ENCODE data around the gene PRR15L.
"Not testable (repeated sequence)": the region's sequence is repeated elsewhere in the genome, so short reads cannot be mapped to it uniquely, and the experiment has no call there.

Gene PRR15L

GRCh38 chr17:47988445-47988844, 30.8 kb upstream of the PRR15L start:
- not testable (repeated sequence) for DNase-seq (ENCODE audit: low spot score)

GRCh38 chr17:47987240-47987835, 29.7 kb upstream of the PRR15L start:
- peak; percentile 26 for DNase-seq (ENCODE audit: low spot score)

GRCh38 chr17:47986520-47986919, 28.8 kb upstream of the PRR15L start:
- DNase-seq (ENCODE audit: low spot score), result no peak

- no peak for DNase-seq (ENCODE audit: low spot score)
These were observed 26.0 kb upstream of the PRR15L start for GRCh38 chr17:47983492-47984223.

- DNase-seq (ENCODE audit: low spot score), result no peak
These were observed 25.1 kb upstream of the PRR15L start for GRCh38 chr17:47982645-47983390.

- no peak for DNase-seq (ENCODE audit: low spot score)
These were observed 24.5 kb upstream of the PRR15L start for GRCh38 chr17:47982091-47982617.

GRCh38 chr17:47981462-47981861, 23.8 kb upstream of the PRR15L start:
- no peak for DNase-seq (ENCODE audit: low spot score)

- no peak for DNase-seq (ENCODE audit: low spot score)
These were observed 22.9 kb upstream of the PRR15L start for GRCh38 chr17:47980541-47980940.

- DNase-seq (ENCODE audit: low spot score), result peak; percentile 80
These were observed 20.6 kb upstream of the PRR15L start for GRCh38 chr17:47978324-47978723.

- no peak for DNase-seq (ENCODE audit: low spot score)
These were observed 18.1 kb upstream of the PRR15L start for GRCh38 chr17:47975823-47976205.

- no peak for DNase-seq (ENCODE audit: low spot score)
These were observed 17.6 kb upstream of the PRR15L start for GRCh38 chr17:47975189-47975822.

- DNase-seq (ENCODE audit: low spot score), result no peak
These were observed 15.9 kb upstream of the PRR15L start for GRCh38 chr17:47973541-47973940.

GRCh38 chr17:47970725-47971499, 13.2 kb upstream of the PRR15L start, which contains the start of gene CDK5RAP3:
CDK5RAP3 (plus strand) TSS chr17:47971113; CDS start chr17:47971147, 34 bp downstream.
- peak; percentile 97 for DNase-seq (ENCODE audit: low spot score)

GRCh38 chr17:47969930-47970724, 12.4 kb upstream of the PRR15L start:
- DNase-seq (ENCODE audit: low spot score), result no peak

GRCh38 chr17:47968836-47969235, 11.2 kb upstream of the PRR15L start:
- DNase-seq (ENCODE audit: low spot score), result no peak

- peak; percentile 69 for DNase-seq (ENCODE audit: low spot score)
These were observed 10.0 kb upstream of the PRR15L start for GRCh38 chr17:47967607-47968252.

GRCh38 chr17:47966079-47966519, 8.4 kb upstream of the PRR15L start:
- DNase-seq (ENCODE audit: low spot score), result no peak

GRCh38 chr17:47964856-47965255, 7.2 kb upstream of the PRR15L start:
- no peak for DNase-seq (ENCODE audit: low spot score)

- no peak for DNase-seq (ENCODE audit: low spot score)
These were observed 5.2 kb upstream of the PRR15L start for GRCh38 chr17:47962901-47963300.

GRCh38 chr17:47961406-47961805, 3.7 kb upstream of the PRR15L start:
- DNase-seq (ENCODE audit: low spot score), result no peak

Measured in AG08396 (cell line).